Neural cell (in vitro differentiated cells): Measurements from ENCODE around the gene SLAMF1. TPM values are rescaled to one million over a fixed set of nuclear protein-coding genes. Genes with fewer than 3 reads are reported as not detected.

Experiments
- H2AFZ ChIP-seq: fragments of 200-600, 300-800 bp; sonication (generic), shearing (Covaris generic); 2 replicates; pipeline ENCODE4 v1.6.0; 2014; ENCODE audit warnings: low read depth, mild to moderate bottlenecking, antibody characterized with exemption, low read length, moderate library complexity
- H3F3A ChIP-seq: fragments of 200-600 bp; shearing (Covaris generic); 2 replicates; pipeline ENCODE4 v1.6.1; 2016; ENCODE audit warnings: mild to moderate bottlenecking, moderate library complexity, mixed read lengths, antibody characterized with exemption, low read length; ENCODE audit not compliant: insufficient read depth, poor library complexity, severe bottlenecking
- H3K27ac ChIP-seq: fragments of 200-600, 300-800 bp; sonication (generic), shearing (Covaris generic); 2 replicates; pipeline ENCODE4 v1.5.1; 2014; ENCODE audit warnings: mild to moderate bottlenecking, low read length, moderate library complexity
- H3K27me3 ChIP-seq: fragments of 300-800, 200-600 bp; sonication (generic), shearing (Covaris generic); 2 replicates; pipeline ENCODE4 v1.6.0; 2014; ENCODE audit warnings: mild to moderate bottlenecking, low read depth, low read length, moderate library complexity; ENCODE audit not compliant: insufficient read depth
- H3K36me3 ChIP-seq: fragments of 300-800, 200-600 bp; sonication (generic), shearing (Covaris generic); 2 replicates; pipeline ENCODE4 v1.5.1; 2014; ENCODE audit warnings: mild to moderate bottlenecking, antibody characterized with exemption, low read length, moderate library complexity; ENCODE audit not compliant: insufficient read depth
- H3K4me2 ChIP-seq: fragments of 300-800, 200-600 bp; sonication (generic), shearing (Covaris generic); 2 replicates; pipeline ENCODE4 v1.6.0; 2014; ENCODE audit warnings: mild to moderate bottlenecking, low read length
- H3K4me3 ChIP-seq: fragments of 300-800, 200-600 bp; sonication (generic), shearing (Covaris generic); 2 replicates; pipeline ENCODE4 v1.5.1; 2014; ENCODE audit warnings: mild to moderate bottlenecking, low read length, moderate library complexity
- H3K79me2 ChIP-seq: fragments of 200-600 bp; shearing (Covaris generic); replicated peaks from 2 replicates; pipeline ENCODE4 v1.6.0; 2014; ENCODE audit warnings: mild to moderate bottlenecking, low read length, moderate library complexity; ENCODE audit not compliant: insufficient read depth
- H3K9ac ChIP-seq: fragments of 300-800, 200-600 bp; sonication (generic), shearing (Covaris generic); 2 replicates; pipeline ENCODE4 v1.6.1; 2016; ENCODE audit warnings: mild to moderate bottlenecking, low read length, mixed read lengths
- H3K9me2 ChIP-seq: fragments of 200-600 bp; shearing (Covaris generic); 2 replicates; pipeline ENCODE4 v1.6.1; 2016; ENCODE audit warnings: mild to moderate bottlenecking, low read length, mixed read lengths; ENCODE audit not compliant: insufficient read depth
- H3K9me3 ChIP-seq: fragments of 200-600, 300-800 bp; sonication (generic), shearing (Covaris generic); 2 replicates; pipeline ENCODE4 v1.6.1; 2016; ENCODE audit warnings: mild to moderate bottlenecking, mixed run types, low read length, moderate library complexity, mixed read lengths
- H4K20me1 ChIP-seq: fragments of 200-600 bp; shearing (Covaris generic); 2 replicates; pipeline ENCODE4 v1.6.1; 2016; ENCODE audit warnings: mild to moderate bottlenecking, mixed run types; ENCODE audit not compliant: insufficient read depth
- CTCF ChIP-seq: fragments of 450-650 bp; IDR thresholded peaks from 2 replicates; pipeline ENCODE4 v1.5.1; 2014; ENCODE audit warnings: antibody characterized with exemption, mild to moderate bottlenecking, moderate library complexity; ENCODE audit not compliant: poor library complexity, severe bottlenecking
- EP300 ChIP-seq: fragments of 450-650 bp; conservative IDR thresholded peaks from 2 replicates; pipeline ENCODE4 v1.6.1; 2014; ENCODE audit warnings: antibody characterized with exemption, mild to moderate bottlenecking, moderate library complexity; ENCODE audit not compliant: poor library complexity, severe bottlenecking
- EZH2 ChIP-seq: fragments of 200-600, 300-800 bp; shearing (Covaris generic), sonication (generic); IDR thresholded peaks from 2 replicates; pipeline ENCODE4 v1.6.1; 2014; ENCODE audit warnings: antibody characterized with exemption, low read length, borderline replicate concordance, mild to moderate bottlenecking; ENCODE audit not compliant: insufficient read depth, poor library complexity, severe bottlenecking
- MXI1 ChIP-seq: fragments of 450-650 bp; conservative IDR thresholded peaks from 2 replicates; pipeline ENCODE4 v1.6.1; 2014; ENCODE audit warnings: antibody characterized with exemption, mild to moderate bottlenecking; ENCODE audit not compliant: poor library complexity, severe bottlenecking
- POLR2AphosphoS5 ChIP-seq: IDR thresholded peaks from 2 replicates; pipeline ENCODE4 v1.6.1; 2012
- RAD21 ChIP-seq: fragments of 450-650 bp; conservative IDR thresholded peaks from 2 replicates; pipeline ENCODE4 v1.6.1; 2014; ENCODE audit warnings: antibody characterized with exemption, mild to moderate bottlenecking, moderate library complexity
- REST ChIP-seq: IDR thresholded peaks from 2 replicates; pipeline ENCODE4 v1.6.1; 2012; ENCODE audit warnings: borderline replicate concordance
- SMC3 ChIP-seq: fragments of 450-650 bp; conservative IDR thresholded peaks from 2 replicates; pipeline ENCODE4 v1.6.1; 2014; ENCODE audit warnings: antibody characterized with exemption, mild to moderate bottlenecking, moderate library complexity; ENCODE audit not compliant: poor library complexity
- TAF1 ChIP-seq: IDR thresholded peaks from 2 replicates; pipeline ENCODE4 v1.6.1; 2012; ENCODE audit warnings: low read depth
- polyA plus RNA-seq: library from polyadenylated mRNA; depleted of rRNA; stranded (reverse); fragments of >200 nt; gene quantifications from 2 replicates; pipeline ENCODE4 v1.2.3, GENCODE V29; 2014

The SLAMF1 gene
- polyA plus RNA-seq, 1 donor from 2014 or later, result not detected

GRCh38 chr1:160578175-160578524, 68.7 kb downstream of the SLAMF1 start:
- Histone ChIP-seq H3K79me2 (no peaks in the 10 kb centered on the region), H3K9me2 (no peaks in the 10 kb centered on the region), H3K36me3 (no peaks in the 10 kb centered on the region), H3K9me3 (no peaks in the 10 kb centered on the region), H2AFZ (no peak overlapping the region), H3K4me3 (no peak overlapping the region), H3K27me3 (no peaks in the 10 kb centered on the region), H3F3A (no peaks in the 10 kb centered on the region), H3K9ac (no peak overlapping the region), H3K27ac (no peak overlapping the region), H4K20me1 (no peaks in the 10 kb centered on the region), H3K4me2 (no peak overlapping the region)
- no peak for TF ChIP-seq POLR2AphosphoS5
- no peak for TF ChIP-seq TAF1
- TF ChIP-seq EZH2, result no peak
- no peak for TF ChIP-seq SMC3
- TF ChIP-seq MXI1, result no peak
- TF ChIP-seq RAD21, result no peak
- TF ChIP-seq CTCF, result no peak
- no peak for TF ChIP-seq REST
- no peak for TF ChIP-seq EP300

GRCh38 chr1:160577671-160578070, 69.2 kb downstream of the SLAMF1 start:
- H3K27me3 ChIP-seq, result no peaks in the 10 kb centered on the region
- H3K79me2 ChIP-seq, result no peaks in the 10 kb centered on the region
- H2AFZ ChIP-seq, result no peak overlapping the region
- H3K27ac ChIP-seq, result no peak overlapping the region
- no peaks in the 10 kb centered on the region for H3K9me3 ChIP-seq
- H3K9me2 ChIP-seq, result no peaks in the 10 kb centered on the region
- H3F3A ChIP-seq, result no peaks in the 10 kb centered on the region
- H3K36me3 ChIP-seq, result no peaks in the 10 kb centered on the region
- H3K4me2 ChIP-seq, result no peak overlapping the region
- no peak for TF ChIP-seq POLR2AphosphoS5
- no peaks in the 10 kb centered on the region for H4K20me1 ChIP-seq
- no peak overlapping the region for H3K9ac ChIP-seq
- no peak overlapping the region for H3K4me3 ChIP-seq

- H3K9ac ChIP-seq, result no peak overlapping the region
- H3K9me2 ChIP-seq, result no peaks in the 10 kb centered on the region
- no peak overlapping the region for H3K4me3 ChIP-seq
- H3K9me3 ChIP-seq, result no peaks in the 10 kb centered on the region
- H3F3A ChIP-seq, result no peaks in the 10 kb centered on the region
- H3K27ac ChIP-seq, result no peak overlapping the region
- no peak overlapping the region for H3K4me2 ChIP-seq
- no peaks in the 10 kb centered on the region for H3K27me3 ChIP-seq
- no peaks in the 10 kb centered on the region for H4K20me1 ChIP-seq
- no peaks in the 10 kb centered on the region for H3K79me2 ChIP-seq
- TF ChIP-seq CTCF (no peak), RAD21 (no peak), EZH2 (no peak), EP300 (no peak), SMC3 (no peak), MXI1 (no peak), REST (no peak), TAF1 (no peak), POLR2AphosphoS5 (no peak)
- no peak overlapping the region for H2AFZ ChIP-seq
- no peaks in the 10 kb centered on the region for H3K36me3 ChIP-seq
Measured at GRCh38 chr1:160576884-160577283, 70.0 kb downstream of the SLAMF1 start.
